Stimulated activated CD8-positive, alpha-beta memory T cell treated with anti-CD3 and anti-CD28 coated beads, Interleukin-4, amount 100 ng/mL, for 24 hours (primary cell): ENCODE results near the gene PCDHGA11.
"Not testable (repeated sequence)": the region's sequence is repeated elsewhere in the genome, so short reads cannot be mapped to it uniquely, and the experiment has no call there.

ENCODE experiments used
- DNase-seq: peaks from one replicate; pipeline ENCODE4 v3.0.0-alpha.2; 2020; ENCODE audit warnings: low read depth

The PCDHGA11 gene

GRCh38 chr5:141431286-141431685 is 10.4 kb downstream of the PCDHGA11 start:
- no peak for DNase-seq

DNA sequence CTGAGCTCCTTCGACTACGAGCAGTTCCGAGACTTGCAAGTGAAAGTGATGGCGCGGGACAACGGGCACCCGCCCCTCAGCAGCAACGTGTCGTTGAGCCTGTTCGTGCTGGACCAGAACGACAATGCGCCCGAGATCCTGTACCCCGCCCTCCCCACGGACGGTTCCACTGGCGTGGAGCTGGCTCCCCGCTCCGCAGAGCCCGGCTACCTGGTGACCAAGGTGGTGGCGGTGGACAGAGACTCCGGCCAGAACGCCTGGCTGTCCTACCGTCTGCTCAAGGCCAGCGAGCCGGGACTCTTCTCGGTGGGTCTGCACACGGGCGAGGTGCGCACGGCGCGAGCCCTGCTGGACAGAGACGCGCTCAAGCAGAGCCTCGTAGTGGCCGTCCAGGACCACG is 11.5 kb downstream of the PCDHGA11 start:
- not testable (repeated sequence) for DNase-seq

GRCh38 chr5:141432726-141433125 is 11.9 kb downstream of the PCDHGA11 start:
- not testable (repeated sequence) for DNase-seq

DNA sequence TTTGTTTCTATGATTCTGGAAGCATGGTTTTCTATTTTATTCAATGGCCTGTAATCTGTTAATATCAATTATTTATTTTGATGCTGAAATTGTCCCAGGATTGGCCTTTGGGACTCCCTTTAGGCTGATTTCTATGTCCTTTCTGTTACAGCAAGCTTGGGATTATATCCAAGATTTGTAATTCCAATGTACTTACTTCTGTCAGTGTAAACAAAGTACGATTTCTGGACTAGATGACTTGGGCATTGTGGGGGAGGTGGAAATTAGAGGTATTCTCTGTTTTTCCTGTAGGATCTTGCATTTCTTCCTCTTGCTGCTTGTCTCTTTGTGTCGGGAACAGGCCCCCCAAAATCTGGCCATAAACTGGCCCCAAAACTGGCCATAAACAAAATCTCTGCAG is 13.2 kb downstream of the PCDHGA11 start:
- no peak for DNase-seq

DNA sequence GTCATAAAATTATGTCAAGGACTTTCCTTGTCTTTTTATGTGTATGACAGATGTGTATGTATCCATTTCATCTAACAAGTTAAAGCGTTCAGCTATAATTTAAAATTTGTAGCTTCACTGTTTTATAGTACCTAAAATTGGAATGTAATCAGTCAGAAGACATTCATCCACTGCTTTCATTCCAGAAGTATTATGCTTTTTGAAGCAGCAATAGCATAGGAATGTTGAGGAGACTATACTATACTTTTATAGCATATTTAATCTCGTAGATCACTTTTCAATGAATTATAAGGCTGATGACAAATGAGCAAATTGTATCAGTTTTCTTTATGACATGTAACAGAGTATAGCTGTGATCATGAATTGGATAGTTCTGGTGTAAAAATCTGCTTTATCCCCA is 16.4 kb downstream of the PCDHGA11 start:
- DNase-seq: no peak

DNA sequence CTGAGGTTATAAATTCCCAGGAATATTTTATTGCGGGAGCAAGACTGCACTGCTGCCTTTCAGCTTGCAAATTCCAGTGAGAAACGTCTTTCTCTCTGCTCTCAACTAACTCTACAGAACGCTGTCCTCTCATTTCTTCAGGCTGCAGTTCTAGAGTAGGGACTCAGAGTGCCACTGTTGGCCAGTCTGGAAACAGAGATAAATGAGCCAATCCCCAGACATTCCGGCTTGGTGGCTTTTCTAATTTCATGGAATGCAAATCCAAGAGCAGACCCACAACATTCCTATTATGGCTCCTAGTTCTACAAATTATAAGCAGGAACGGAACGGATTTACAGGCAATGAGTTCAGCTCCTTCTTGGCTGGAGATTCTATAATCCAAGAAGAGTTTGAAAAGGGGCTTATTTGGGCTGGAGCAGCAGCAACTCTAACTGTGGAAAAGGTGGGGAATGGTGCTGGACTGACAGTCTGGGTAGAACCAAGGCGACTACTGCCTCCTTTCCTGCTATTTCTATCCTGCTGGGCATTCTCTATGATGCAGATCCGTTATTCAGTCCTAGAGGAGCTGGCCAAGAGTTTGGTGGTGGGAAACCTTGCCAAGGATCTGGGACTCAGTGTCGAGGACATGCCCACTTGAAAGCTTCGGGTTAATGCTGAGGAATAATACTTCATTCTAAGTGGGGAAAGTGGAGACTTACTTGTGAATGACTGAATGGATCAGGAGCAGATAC is 18.7 kb downstream of the PCDHGA11 start:
- DNase-seq: no peak

DNA sequence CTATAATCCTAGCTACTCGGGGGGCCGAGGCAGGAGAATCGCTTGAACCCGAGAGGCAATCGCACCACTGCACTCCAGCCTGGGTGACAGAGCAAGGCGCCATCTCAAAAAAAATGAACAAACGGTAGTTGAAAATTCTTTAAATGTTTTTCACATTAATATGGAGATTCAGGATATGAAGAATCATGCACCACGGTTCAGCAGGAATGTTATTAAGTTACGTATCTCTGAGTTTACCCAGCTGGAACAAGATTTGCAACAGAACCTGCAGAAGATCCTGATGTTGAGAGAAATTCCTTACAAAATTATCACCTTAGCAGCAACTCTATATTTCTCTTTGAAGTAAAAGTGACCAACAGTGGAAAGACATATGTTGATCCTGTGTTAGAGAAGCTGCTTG is 19.5 kb downstream of the PCDHGA11 start:
- no peak for DNase-seq

GRCh38 chr5:141441571-141442170 is 20.8 kb downstream of the PCDHGA11 start:
- DNase-seq: no peak

GRCh38 chr5:141465351-141465750 is 44.5 kb downstream of the PCDHGA11 start:
- DNase-seq: no peak
